Right atrium auricular region (tissue), 2 donors: ENCODE results near the gene ZNF182. TPM values are rescaled to one million over a fixed set of nuclear protein-coding genes. Genes with fewer than 3 reads are reported as not detected.
"Not testable (repeated sequence)": the region's sequence is repeated elsewhere in the genome, so short reads cannot be mapped to it uniquely, and the experiment has no call there.

Experiments
- DNase-seq: peaks from one replicate; pipeline ENCODE4 v3.0.0-alpha.2; 2019; ENCODE audit warnings: low spot score
- H3K27ac ChIP-seq, 2 donors: fragments of 200-600 bp; sonication (generic); 1 replicate in 1 of 2; 2 replicates in 1 of 2; pipeline ENCODE4 v1.5.1; 2016 to 2019
- H3K27me3 ChIP-seq, 2 donors: fragments of 200-600 bp; sonication (generic); one replicate each; pipeline versions ENCODE4 v1.5.1 to v1.6.0; 2017 to 2019
- H3K36me3 ChIP-seq: fragments of 200-600 bp; sonication (generic); one replicate; pipeline ENCODE4 v1.5.1; 2016
- H3K4me1 ChIP-seq, 2 donors: fragments of 200-600 bp; sonication (generic); one replicate each; pipeline versions ENCODE4 v1.5.1 to v1.6.0; 2017 to 2019
- H3K4me3 ChIP-seq, 2 donors: fragments of 200-600 bp; sonication (generic); 1 replicate in 1 of 2; 2 replicates in 1 of 2; pipeline ENCODE4 v1.5.1; 2017 to 2019; ENCODE audit warnings: mild to moderate bottlenecking in 1 of 2, moderate library complexity in 1 of 2
- H3K9me3 ChIP-seq, 2 donors: fragments of 200-600 bp; sonication (generic); one replicate each; pipeline ENCODE4 v1.5.1; 2019
- total RNA-seq, 2 donors: library from RNA; depleted of rRNA; stranded (reverse); fragments of >200 nt; gene quantifications; one replicate each; pipeline ENCODE4 v1.1.0, GENCODE V29; 2016
- TF ChIP-seq, protein P1 (sequence below), 2 donors: fragments of 200-600 bp; sonication (generic); IDR thresholded peaks; one replicate each; pipeline ENCODE4 v1.5.1; 2019; ENCODE audit warnings: antibody characterized with exemption in 2 of 2

Gene ZNF182
- total RNA-seq, 2 donors from 2014 or later, result 2.0 to 2.4 TPM

DNA sequence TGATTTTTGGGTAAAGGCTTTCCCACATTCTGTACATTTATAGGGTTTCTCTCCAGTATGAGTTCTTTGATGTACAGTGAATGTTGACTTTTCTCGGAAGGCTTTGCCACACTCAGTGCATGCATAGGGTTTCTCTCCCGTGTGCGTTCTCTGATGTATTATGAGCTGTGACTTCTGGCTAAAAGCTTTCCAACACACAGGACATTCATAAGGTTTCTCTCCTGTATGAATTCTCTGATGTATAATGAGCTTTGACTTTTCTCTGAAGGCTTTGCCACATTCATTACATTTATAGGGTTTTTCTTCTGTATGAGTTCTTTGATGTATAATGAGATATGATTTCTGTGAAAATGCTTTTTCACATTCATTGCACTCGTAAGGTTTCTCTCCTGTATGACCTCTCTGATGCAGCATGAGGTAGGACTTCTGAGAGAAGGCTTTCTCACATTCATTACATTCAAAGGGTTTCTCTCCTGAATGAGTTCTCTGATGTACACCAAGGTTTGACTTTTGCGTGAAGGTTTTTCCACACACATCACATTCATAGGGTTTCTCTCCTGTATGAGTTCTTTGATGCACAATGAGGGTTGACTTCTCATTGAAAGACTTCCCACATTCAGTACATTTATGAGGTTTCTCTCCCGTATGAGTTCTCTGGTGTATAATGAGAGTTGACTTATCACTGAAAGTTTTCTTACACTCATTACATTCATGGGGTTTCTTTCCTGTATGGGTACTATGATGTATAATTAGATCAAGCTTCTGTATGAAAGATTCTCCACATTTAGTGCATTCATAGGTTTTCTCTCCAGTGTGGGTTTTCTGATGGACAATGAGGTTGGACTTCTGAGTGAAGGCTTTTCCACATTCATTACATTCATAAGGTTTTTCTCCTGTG lies 27.3 kb downstream of the ZNF182 start:
- H3K9me3 ChIP-seq, result peaks cover 44 to 99% of the 10 kb centered on the region in 2 donors
- peaks cover 38% of the 10 kb centered on the region for H3K36me3 ChIP-seq
- H3K4me3 ChIP-seq, result no peak overlapping the region
- H3K27me3 ChIP-seq, result no peaks in the 10 kb centered on the region
- no peak overlapping the region for H3K27ac ChIP-seq
- no peaks in the 10 kb centered on the region for H3K4me1 ChIP-seq
- TF ChIP-seq, protein P1, sequence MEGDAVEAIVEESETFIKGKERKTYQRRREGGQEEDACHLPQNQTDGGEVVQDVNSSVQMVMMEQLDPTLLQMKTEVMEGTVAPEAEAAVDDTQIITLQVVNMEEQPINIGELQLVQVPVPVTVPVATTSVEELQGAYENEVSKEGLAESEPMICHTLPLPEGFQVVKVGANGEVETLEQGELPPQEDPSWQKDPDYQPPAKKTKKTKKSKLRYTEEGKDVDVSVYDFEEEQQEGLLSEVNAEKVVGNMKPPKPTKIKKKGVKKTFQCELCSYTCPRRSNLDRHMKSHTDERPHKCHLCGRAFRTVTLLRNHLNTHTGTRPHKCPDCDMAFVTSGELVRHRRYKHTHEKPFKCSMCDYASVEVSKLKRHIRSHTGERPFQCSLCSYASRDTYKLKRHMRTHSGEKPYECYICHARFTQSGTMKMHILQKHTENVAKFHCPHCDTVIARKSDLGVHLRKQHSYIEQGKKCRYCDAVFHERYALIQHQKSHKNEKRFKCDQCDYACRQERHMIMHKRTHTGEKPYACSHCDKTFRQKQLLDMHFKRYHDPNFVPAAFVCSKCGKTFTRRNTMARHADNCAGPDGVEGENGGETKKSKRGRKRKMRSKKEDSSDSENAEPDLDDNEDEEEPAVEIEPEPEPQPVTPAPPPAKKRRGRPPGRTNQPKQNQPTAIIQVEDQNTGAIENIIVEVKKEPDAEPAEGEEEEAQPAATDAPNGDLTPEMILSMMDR (IDR thresholded peaks at IDR 0.05), result no peak
- no peak for DNase-seq

- Histone ChIP-seq H3K4me3 (no peak overlapping the region), H3K36me3 (peaks cover 21% of the 10 kb centered on the region), H3K27me3 (no peaks in the 10 kb centered on the region), H3K9me3 (peaks cover 39 to 69% of the 10 kb centered on the region in 2 donors), H3K27ac (no peak overlapping the region), H3K4me1 (no peaks in the 10 kb centered on the region)
- no peak for DNase-seq
- TF ChIP-seq, protein P1 (IDR thresholded peaks at IDR 0.05), result no peak
These were observed 30.6 kb downstream of the ZNF182 start for GRCh38 chrX:47973235-47973634.

DNA sequence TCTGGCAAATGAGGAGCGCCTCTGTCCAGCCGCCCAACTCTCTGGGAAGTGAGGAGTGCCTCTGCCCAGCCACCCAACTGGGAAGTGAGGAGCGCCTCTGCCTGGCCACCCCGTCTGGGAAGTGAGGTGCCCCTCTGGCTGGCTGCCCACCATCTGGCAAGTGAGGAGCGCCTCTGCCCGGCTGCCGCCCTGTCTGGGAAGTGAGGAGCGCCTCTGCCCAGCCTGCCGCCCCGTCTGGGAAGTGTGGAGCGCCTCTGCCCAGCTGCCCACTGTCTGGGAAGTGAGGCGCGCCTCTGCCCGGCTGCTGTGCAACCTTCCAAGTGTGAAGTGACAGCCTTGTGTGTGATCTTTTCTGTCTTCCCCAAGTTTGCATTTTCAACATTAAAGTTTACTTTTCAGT lies 38.3 kb downstream of the ZNF182 start:
- DNase-seq, H3K27ac ChIP-seq, H3K27me3 ChIP-seq, H3K36me3 ChIP-seq, H3K4me3 ChIP-seq, H3K4me1 ChIP-seq: not testable (repeated sequence)
- peaks cover 0 to 16% of the 10 kb centered on the region in 2 donors for H3K9me3 ChIP-seq

GRCh38 chrX:47961830-47962229 lies 42.0 kb downstream of the ZNF182 start:
- H3K9me3 ChIP-seq, result peaks cover 0 to 12% of the 10 kb centered on the region in 2 donors
- not testable (repeated sequence) for H3K36me3 ChIP-seq, H3K4me3 ChIP-seq, H3K27me3 ChIP-seq, H3K4me1 ChIP-seq, H3K27ac ChIP-seq, DNase-seq

GRCh38 chrX:47960406-47960805 lies 43.4 kb downstream of the ZNF182 start:
- DNase-seq, result no peak
- Histone ChIP-seq H3K36me3 (no peaks in the 10 kb centered on the region), H3K27me3 (no peaks in the 10 kb centered on the region), H3K9me3 (peaks cover 0 to 8% of the 10 kb centered on the region in 2 donors), H3K27ac (no peak overlapping the region), H3K4me3 (no peak overlapping the region), H3K4me1 (no peaks in the 10 kb centered on the region)
- TF ChIP-seq, protein P1 (IDR thresholded peaks at IDR 0.05), result no peak

DNA sequence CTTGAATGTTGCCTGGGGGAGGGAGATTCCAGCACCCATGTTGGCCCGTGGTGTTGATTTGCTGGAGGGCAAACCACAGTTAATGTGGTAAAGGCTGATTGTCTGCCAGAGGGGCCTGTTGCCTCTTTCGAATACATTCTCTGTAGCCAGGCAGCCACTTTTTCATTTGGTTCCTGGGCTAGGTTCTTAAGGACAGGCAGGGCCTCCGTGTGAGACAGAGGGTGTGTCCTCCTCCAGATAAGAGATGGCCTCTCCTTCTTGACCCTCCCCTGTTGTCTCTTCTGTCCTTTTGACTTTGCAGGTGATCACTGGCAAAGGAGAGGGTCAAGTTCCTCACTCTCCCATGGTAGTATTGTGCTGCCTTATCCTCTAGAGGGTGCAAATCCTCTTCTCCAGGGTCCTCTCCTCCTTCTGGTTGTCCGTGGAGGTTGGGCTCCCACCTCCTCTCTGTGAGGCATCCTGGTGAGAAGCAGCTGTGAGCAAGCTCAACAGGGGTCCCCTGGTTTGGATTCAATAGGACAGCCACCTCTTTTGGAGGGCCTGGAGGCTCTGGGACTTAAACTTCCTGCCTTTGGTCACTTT lies 44.9 kb downstream of the ZNF182 start:
- Histone ChIP-seq H3K4me3 (no peak overlapping the region), H3K4me1 (no peaks in the 10 kb centered on the region), H3K27me3 (no peaks in the 10 kb centered on the region), H3K36me3 (no peaks in the 10 kb centered on the region), H3K27ac (no peak overlapping the region), H3K9me3 (no peaks in the 10 kb centered on the region)
- no peak for DNase-seq
- TF ChIP-seq, protein P1 (IDR thresholded peaks at IDR 0.05), result no peak

DNA sequence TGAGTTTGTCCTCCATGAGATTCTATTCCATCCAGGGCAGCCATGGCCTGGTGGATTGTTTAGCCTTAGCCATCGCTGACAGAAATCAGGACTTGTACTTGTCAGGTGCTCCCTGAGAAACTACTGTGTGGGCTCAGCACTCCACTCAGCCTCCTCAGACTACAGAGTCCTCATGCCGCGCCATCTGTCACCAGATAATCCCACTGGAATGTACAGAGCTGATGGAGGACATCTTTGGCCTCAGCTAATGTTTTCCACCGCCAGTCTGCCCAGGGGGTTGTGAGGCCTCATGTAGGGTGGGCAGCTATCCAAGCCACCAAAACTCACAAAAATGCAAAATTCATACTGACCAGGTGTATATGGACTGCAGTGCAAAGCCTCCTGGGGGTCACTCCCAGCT lies 45.6 kb downstream of the ZNF182 start:
- not testable (repeated sequence) for H3K4me3 ChIP-seq, H3K9me3 ChIP-seq, DNase-seq, H3K4me1 ChIP-seq, H3K36me3 ChIP-seq, H3K27me3 ChIP-seq, H3K27ac ChIP-seq
